Sigmoid colon (tissue), 7 donors: ENCODE measurements around the gene SELPLG. TPM values are rescaled to one million over a fixed set of nuclear protein-coding genes. Genes with fewer than 3 reads are reported as not detected.
"Not testable (repeated sequence)": the region's sequence is repeated elsewhere in the genome, so short reads cannot be mapped to it uniquely, and the experiment has no call there.

Source experiments
- DNase-seq: peaks from one replicate; pipeline ENCODE4 v3.0.0-alpha.2; 2019
- H3K27ac ChIP-seq, 4 donors: fragments of 200-600 bp; sonication (generic); one replicate each; pipeline ENCODE4 v1.5.1; 2016 to 2019; ENCODE audit warnings: mild to moderate bottlenecking in 1 of 4
- H3K27me3 ChIP-seq, 3 donors: fragments of 200-600 bp; sonication (generic); one replicate each; pipeline ENCODE4 v1.5.1; 2019; ENCODE audit warnings: mild to moderate bottlenecking in 1 of 3
- H3K36me3 ChIP-seq, 4 donors: fragments of 200-600 bp; sonication (generic); one replicate each; pipeline ENCODE4 v1.5.1; 2016 to 2019
- H3K4me1 ChIP-seq, 4 donors: fragments of 200-600 bp; sonication (generic); one replicate each; pipeline ENCODE4 v1.5.1; 2017 to 2019
- H3K4me3 ChIP-seq, 4 donors: fragments of 200-600 bp; sonication (generic); one replicate each; pipeline ENCODE4 v1.5.1; 2017 to 2019; ENCODE audit warnings: mild to moderate bottlenecking in 2 of 4, moderate library complexity in 1 of 4
- H3K9me3 ChIP-seq, 4 donors: fragments of 200-600 bp in 3 of 4; sonication (generic) in 3 of 4; one replicate each; pipeline versions ENCODE4 v1.5.1 to v1.6.1; 2013 to 2019
- CTCF ChIP-seq, 4 experiments: fragments of 450-650 bp in 3 of 4; fragments of 200-600 bp in 1 of 4; IDR thresholded peaks; one replicate each; pipeline ENCODE4 v1.5.1; 2016 to 2019; ENCODE audit warnings: antibody characterized with exemption in 4 of 4, mild to moderate bottlenecking in 3 of 4, moderate library complexity in 2 of 4
- EP300 ChIP-seq, 4 donors: sonication (generic); formaldehyde crosslinking; IDR thresholded peaks; one replicate each; pipeline ENCODE4 v1.6.1; 2017; ENCODE audit warnings: antibody characterized with exemption in 4 of 4
- POLR2A ChIP-seq, 2 donors: fragments of 450-650 bp; IDR thresholded peaks; one replicate each; pipeline ENCODE4 v1.6.1; 2016; ENCODE audit warnings: antibody characterized with exemption in 2 of 2, mild to moderate bottlenecking in 2 of 2, moderate library complexity in 2 of 2
- POLR2AphosphoS5 ChIP-seq, 4 donors: sonication (generic); formaldehyde crosslinking; IDR thresholded peaks; one replicate each; pipeline ENCODE4 v1.6.1; 2017; ENCODE audit warnings: antibody characterized with exemption in 4 of 4
- WGBS, 2 donors: extraction: QIAGEN DNeasy Blood & Tissue Kit; methylation state at CpG; one replicate each; pipeline ENCODE4 v1.1.7; 2013; 5-methylcytosine and 5-hydroxymethylcytosine counted together
- intact Hi-C: fragments of 100-400 bp; cut with DNase I; formaldehyde crosslinking; loops from one replicate; pipeline ENCODE4 v1.15.1; 2023
- polyA plus RNA-seq, 3 donors: library from polyadenylated mRNA; stranded (reverse); fragments of 200-250 nt; gene quantifications; one replicate each; pipeline ENCODE4 v1.2.3, GENCODE V29; 2013
- total RNA-seq, 4 donors: library from RNA; depleted of rRNA; stranded (reverse); fragments of >200 nt; gene quantifications; one replicate each; pipeline ENCODE4 v1.1.0, GENCODE V29; 2016
- donor health status: healthy with polysubstance abuse.
- donor health status: Bipolar disorder and iron deficiency.
- donor health status: healthy.

The SELPLG gene
- total and polyA plus RNA-seq, 7 donors, result 1.8 to 26.1 (median 6.7) TPM

GRCh38 chr12:108635997-108636808 lies 2.5 kb upstream of the SELPLG start:
- H3K27me3 ChIP-seq, result no peaks in the 10 kb centered on the region
- peaks cover 0 to 64% (median 37%) of the 10 kb centered on the region in 4 donors for H3K4me1 ChIP-seq
- TF ChIP-seq POLR2AphosphoS5 (IDR thresholded peaks at IDR 0.05) (no peak), EP300 (IDR thresholded peaks at IDR 0.05) (no peak), CTCF (IDR thresholded peaks at IDR 0.05) (no peak), POLR2A (IDR thresholded peaks at IDR 0.05) (no peak)
- intact Hi-C loops, result loop anchor here (10.0 kb wide), 1 partner anchor 459 kb away; the partner anchor contains the start of genes ALKBH2 and UNG
- H3K9me3 ChIP-seq, result no peaks in the 10 kb centered on the region
- H3K27ac ChIP-seq, result no peak overlapping the region
- DNase-seq, result no peak
- no peaks in the 10 kb centered on the region for H3K36me3 ChIP-seq
- WGBS, 2 donors, result 43 to 50% methylated on average over 6 of the region's 6 CpGs
- H3K4me3 ChIP-seq, result no peak overlapping the region

- WGBS, 2 donors, result 30 to 49% methylated on average over 15 of the region's 15 CpGs
These were observed 1.7 kb upstream of the SELPLG start for GRCh38 chr12:108635201-108635996.

GRCh38 chr12:108634341-108634751 lies 652 bp upstream of the SELPLG start:
- H3K9me3 ChIP-seq, result no peaks in the 10 kb centered on the region
- H3K27me3 ChIP-seq, result no peaks in the 10 kb centered on the region
- peak overlapping the region in 2 of 4 donors; percentile 50 to 51 for H3K27ac ChIP-seq
- H3K4me3 ChIP-seq, result no peak overlapping the region
- H3K4me1 ChIP-seq, result peaks cover 0 to 69% (median 50%) of the 10 kb centered on the region in 4 donors
- 42 to 79% methylated on average over 4 of the region's 4 CpGs for WGBS, 2 donors
- H3K36me3 ChIP-seq, result no peaks in the 10 kb centered on the region
- TF ChIP-seq CTCF (IDR thresholded peaks at IDR 0.05) (no peak), POLR2AphosphoS5 (IDR thresholded peaks at IDR 0.05) (no peak), POLR2A (IDR thresholded peaks at IDR 0.05) (no peak), EP300 (IDR thresholded peaks at IDR 0.05) (no peak)
- no peak for DNase-seq
- intact Hi-C loops, result loop anchor here (10.0 kb wide), 1 partner anchor 460 kb away; the partner anchor contains the start of genes ALKBH2 and UNG

More at GRCh38 chr12:108635201-108635996, 1.7 kb upstream of the SELPLG start:
- peak overlapping the region in 2 of 4 donors; percentile 15 to 27 for H3K27ac ChIP-seq
- intact Hi-C loops, result loop anchor here (10.0 kb wide), 1 partner anchor 459 kb away; the partner anchor contains the start of genes ALKBH2 and UNG
- TF ChIP-seq CTCF (IDR thresholded peaks at IDR 0.05) (no peak), EP300 (IDR thresholded peaks at IDR 0.05) (no peak), POLR2A (IDR thresholded peaks at IDR 0.05) (no peak), POLR2AphosphoS5 (IDR thresholded peaks at IDR 0.05) (no peak)
- H3K4me1 ChIP-seq, result peaks cover 0 to 64% (median 40%) of the 10 kb centered on the region in 4 donors
- H3K27me3 ChIP-seq, result no peaks in the 10 kb centered on the region
- H3K9me3 ChIP-seq, result no peaks in the 10 kb centered on the region
- H3K36me3 ChIP-seq, result no peaks in the 10 kb centered on the region
- no peak overlapping the region for H3K4me3 ChIP-seq
- DNase-seq, result no peak

GRCh38 chr12:108633081-108633533 lies 587 bp downstream of the SELPLG start:
- Histone ChIP-seq H3K4me1 (peaks cover 0 to 68% (median 46%) of the 10 kb centered on the region in 4 donors), H3K27ac (peak overlapping the region; percentile 17 to 51 (median 34)), H3K4me3 (peak overlapping the region in 2 of 4 donors; percentile 22 to 25), H3K36me3 (no peaks in the 10 kb centered on the region), H3K9me3 (no peaks in the 10 kb centered on the region), H3K27me3 (no peaks in the 10 kb centered on the region)
- DNase-seq, result peak; percentile 28
- 72 to 86% methylated on average over 7 of the region's 7 CpGs for WGBS, 2 donors
- TF ChIP-seq POLR2AphosphoS5 (IDR thresholded peaks at IDR 0.05) (no peak), EP300 (IDR thresholded peaks at IDR 0.05) (no peak), CTCF (IDR thresholded peaks at IDR 0.05) (no peak)
- intact Hi-C loops, result loop anchor here (10.0 kb wide), 1 partner anchor 462 kb away; the partner anchor contains the start of genes ALKBH2 and UNG

GRCh38 chr12:108631261-108631660 lies 2.4 kb downstream of the SELPLG start:
- not testable (repeated sequence) for H3K36me3 ChIP-seq, H3K4me3 ChIP-seq, H3K9me3 ChIP-seq, H3K27me3 ChIP-seq, DNase-seq
- intact Hi-C loops, result loop anchor here (10.0 kb wide), 1 partner anchor 464 kb away; the partner anchor contains the start of genes ALKBH2 and UNG
- peaks cover 0 to 52% (median 31%) of the 10 kb centered on the region in 4 donors for H3K4me1 ChIP-seq
- peak overlapping the region in 1 of 4 donors; percentile 66 for H3K27ac ChIP-seq
- WGBS, 2 donors, result 81% methylated on average over 4 of the region's 4 CpGs
